Measurements from ENCODE around the gene LRMDA.

The LRMDA gene

DNA sequence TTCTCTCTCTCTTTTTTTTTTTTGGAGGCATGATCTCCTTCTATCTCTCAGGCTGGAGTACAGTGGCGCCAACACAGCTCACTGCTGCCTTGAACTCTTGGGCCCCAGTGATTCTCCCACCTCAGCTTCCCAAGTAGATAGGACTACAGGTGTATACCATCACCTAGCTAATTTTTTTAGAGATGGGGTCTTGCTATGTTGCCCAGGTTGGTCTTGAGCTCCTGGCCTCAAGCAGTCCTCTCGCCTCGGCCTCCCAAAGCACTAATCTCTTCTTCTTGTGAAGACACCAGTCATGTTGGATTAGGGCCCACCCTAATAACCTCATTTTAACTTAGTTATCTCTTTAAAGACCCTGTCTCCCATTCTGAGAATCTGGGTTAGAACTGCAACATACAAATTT, 45.6 kb downstream of the LRMDA start:
- no peak for DNase-seq (ENCODE audit: low spot score)

DNA sequence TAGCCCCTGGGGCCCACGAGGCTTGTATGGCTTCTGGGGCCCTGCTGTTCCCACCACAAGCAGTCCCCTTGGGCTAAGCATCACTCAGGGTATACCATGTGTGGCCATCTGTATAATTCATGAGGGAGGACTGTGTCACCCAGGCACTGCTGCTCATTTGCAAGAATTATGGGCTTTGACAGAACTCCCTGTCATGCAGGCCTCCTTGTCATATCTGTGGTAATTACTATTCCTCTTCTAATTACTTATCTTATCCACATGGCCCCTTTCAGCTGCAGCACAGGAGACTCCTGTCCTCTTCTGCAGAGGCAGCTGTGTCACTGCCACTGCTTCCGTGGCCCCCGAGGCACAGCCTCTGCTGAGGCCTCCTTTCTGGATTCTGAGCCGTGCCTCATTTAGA, 46.3 kb downstream of the LRMDA start:
- DNase-seq (ENCODE audit: low spot score) = no peak

DNA sequence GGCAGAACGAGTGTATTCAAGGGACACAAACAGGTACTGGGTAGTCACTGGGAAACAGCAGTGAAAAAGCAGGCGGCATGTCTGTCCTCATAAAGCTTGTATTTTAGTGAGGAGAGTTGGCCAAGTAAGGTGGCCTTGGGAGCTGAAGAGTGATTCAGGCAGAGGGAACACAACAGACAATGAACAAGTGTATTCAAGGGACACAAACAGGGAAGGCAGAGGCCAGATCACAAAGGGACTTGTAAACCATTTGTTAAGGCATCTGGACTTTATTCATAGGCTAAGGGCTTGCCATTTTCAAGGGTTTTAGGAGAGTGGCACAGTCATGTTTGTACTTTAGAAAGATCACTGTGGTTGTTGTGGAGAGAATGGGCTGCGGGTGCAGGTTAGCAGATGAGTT, 49.0 kb downstream of the LRMDA start:
- no peak for DNase-seq (ENCODE audit: low spot score)

DNA sequence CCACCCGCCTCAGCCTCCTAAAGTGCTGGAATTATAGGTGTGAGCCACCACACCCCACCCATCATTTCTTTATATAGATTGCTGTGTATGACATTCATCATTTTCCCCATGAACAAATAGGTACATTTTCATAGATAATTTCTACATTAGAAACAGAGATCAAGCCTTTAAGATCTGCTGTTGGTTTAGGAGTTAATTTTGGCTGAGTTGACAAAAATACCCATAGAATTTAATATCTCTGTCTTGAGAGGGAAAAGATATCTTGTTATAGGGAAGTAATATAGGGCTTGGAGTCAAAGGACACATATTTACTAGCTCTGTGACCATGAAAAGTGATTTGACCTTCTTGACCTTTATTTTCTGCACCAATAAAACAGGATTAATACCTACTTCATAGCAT, 51.8 kb downstream of the LRMDA start:
- DNase-seq (ENCODE audit: low spot score) = no peak

DNA sequence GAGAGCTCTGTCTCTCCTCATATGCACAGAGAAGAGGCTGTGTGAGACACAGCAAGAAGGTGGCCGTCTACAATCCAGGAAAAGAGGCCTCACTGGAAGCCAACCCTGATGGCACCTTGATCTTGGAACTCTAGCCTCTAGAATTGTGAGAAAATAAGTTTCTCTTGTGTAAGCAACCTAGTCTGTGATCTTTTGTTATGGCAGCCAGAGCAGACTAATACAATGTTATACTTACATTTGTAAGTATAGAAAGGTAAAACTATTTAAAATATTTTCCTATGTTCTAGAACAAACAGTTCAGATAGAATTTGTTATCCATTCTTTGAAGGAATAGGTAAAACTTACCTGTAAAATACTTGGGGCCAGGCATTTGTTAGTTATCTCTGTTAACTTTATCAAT, 53.3 kb downstream of the LRMDA start:
- DNase-seq (ENCODE audit: low spot score) = no peak

DNA sequence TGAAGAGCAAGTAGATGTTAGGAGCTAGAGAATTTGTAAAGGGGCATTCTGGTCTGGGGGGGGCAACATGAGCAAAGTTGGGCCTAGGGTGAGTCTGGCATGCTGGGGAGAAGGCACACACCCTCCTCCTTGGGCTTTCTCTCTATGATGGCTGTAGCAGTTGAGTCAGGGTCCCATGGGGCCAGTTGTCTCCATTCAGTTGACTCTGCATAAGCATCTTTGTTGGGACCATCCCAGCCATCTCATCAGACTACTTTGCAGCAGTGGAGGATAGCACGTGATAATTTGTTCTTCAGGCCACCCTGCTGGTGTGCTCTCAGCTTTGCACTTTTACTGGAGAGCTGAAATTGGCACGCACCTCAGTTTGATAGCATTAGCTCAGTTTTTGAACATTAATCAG, 55.2 kb downstream of the LRMDA start:
- no peak for DNase-seq (ENCODE audit: low spot score)

DNA sequence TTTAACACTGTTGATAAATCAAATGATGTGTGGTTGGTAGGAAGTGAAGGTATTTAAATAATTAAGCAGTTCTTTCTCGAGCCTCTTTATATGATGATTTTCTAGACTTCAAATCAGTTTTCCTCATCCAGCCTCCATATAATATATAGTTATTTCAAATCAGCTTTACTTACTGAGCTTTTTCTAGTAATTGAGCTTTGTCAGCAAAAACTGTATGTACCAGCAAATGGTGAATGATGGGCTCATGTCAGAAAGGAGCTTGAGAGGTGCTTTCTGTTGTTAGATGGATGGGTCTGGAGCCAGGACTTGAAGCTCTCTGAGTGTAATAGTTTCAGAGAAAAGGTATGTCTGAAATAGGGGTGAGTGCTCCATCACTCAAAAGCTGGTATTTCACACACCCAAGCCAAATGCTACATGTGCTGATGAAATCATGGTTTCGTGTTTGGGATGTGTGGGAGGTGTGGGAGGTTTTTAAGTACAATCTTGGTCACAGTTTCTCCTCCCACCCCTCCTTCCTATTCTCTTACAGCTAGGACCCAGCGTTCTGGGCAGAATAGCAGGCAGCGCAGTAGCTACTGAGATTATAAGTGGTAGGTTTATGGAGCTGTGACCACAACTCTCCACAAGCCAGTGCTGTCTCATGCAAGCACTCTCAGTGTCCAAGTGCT, 55.8 kb downstream of the LRMDA start:
- DNase-seq (ENCODE audit: low spot score) = no peak

DNA sequence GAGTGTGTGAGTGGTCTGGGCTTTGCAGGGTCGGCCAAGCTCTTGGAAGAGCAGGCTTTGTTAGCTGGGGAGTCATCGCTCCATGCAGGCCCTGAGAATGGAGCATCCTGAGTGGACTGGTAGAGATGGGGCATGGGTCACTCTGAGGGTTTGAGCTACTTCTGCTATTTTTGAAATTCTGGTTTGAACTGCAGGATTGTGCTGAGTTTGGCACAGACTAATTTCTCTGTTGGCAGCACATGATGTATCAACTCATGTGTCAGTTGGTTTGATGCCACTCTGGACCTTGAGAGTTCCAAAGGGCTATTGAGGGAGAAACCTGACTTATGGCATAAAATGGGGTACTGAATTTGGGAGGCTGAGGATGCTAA, 56.3 kb downstream of the LRMDA start:
- DNase-seq (ENCODE audit: low spot score) = no peak

DNA sequence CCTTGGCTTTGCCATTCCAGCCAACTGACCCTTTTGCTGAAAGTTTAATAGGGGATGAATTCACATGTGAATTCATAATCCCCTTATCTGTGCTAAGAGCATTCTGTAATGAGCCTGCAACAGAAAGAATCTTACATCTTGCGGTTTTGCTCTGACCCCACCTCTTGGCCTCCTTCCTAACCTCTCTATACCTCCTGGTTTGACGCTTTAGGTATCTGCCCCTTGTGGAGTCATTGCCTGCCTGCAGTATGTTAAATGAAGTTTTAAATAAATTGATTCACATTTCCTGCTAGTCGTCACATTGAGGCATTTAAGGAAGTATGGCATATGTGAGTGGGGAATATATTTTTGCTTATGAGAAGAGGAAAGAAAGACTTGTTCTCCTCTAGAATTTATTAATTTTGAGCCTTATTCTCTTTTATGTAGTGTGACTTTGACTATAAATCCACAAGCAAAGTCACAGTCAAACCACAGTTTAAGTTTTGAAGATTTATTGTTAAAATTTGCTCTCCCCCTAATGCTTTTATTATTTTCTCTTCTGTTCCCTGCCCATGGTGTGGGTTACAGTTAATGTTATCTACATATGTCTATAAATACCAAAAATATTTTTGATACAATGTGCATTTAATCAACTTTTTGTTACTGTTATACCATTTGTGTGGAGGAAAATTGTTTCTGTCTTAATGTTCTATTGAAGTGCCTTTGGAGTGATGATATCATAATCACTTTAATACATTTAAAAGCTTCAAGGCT, 60.9 kb downstream of the LRMDA start:
- DNase-seq (ENCODE audit: low spot score) = peak; percentile 11

DNA sequence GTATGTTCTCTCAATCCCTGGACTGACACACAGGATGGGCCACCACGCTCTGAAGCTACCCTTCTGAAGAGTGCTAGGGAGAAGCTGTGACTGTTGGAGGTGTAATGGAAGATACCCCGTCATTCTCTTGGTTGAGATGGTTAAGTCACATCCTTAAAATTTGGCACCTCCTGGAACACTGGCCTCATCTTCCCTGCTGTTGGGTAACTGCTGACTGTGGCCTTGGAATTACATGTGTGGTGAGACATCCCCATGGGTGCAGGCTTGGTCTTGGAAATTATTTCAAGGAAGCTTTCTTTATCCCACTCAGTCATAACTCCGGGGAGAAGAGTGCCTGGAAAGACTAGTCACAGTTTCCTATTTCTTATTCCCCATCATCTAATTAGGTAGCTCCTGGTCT, 62.0 kb downstream of the LRMDA start:
- DNase-seq (ENCODE audit: low spot score) = no peak

DNA sequence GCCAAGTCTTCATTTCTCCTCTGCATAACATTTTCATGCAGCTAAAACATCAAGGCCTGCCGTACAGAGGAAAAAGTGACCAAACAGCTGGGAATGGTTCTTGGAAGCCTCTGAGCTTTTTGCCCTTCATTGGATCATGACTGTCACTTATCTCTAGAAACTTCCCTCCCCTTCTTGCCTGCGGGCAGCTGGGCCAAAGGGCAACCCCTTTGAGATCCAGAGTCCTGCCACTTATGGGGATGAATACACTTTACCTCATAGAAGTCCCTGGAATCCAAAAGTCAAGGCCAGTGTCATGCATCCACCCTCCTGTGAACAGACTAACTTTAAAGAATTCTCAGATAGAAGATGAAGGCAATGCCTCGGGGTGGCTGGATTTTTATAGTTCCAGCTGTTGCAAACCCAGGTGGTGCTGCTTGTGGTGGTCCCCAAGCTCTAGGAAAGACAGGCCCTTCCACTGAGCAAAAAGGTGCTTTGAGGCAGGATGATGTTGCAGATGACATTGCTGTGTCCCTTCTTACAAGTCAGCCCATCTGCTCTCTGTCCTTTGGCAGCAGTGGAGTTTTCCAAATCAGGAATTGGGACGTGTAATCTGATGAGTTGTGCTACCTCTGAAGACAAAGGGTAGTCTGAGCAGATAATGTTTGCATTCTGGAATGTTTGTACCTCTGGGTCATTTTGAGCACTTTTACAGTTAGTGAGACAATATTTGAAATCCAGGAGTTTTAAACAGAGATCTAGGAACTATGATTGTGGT, 64.2 kb downstream of the LRMDA start:
- DNase-seq (ENCODE audit: low spot score) = no peak

DNA sequence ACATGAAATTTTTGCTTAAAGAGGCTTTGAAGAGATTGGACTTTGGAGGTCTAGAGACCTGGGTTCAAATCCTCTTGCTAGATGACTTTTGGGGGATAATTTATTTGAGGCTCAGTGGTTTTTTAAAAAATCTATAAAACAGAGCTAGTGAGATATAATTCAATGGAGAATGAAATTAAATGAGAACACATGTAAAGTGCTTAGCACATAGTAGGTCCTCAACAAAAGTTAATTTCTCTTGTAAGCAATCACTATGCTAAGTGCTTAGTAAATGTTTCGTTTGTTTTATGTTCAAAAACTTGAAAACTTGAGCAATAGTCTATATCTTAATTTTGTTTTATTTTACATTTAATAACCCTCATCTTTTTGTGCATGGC, 64.8 kb downstream of the LRMDA start:
- no peak for DNase-seq (ENCODE audit: low spot score)

DNA sequence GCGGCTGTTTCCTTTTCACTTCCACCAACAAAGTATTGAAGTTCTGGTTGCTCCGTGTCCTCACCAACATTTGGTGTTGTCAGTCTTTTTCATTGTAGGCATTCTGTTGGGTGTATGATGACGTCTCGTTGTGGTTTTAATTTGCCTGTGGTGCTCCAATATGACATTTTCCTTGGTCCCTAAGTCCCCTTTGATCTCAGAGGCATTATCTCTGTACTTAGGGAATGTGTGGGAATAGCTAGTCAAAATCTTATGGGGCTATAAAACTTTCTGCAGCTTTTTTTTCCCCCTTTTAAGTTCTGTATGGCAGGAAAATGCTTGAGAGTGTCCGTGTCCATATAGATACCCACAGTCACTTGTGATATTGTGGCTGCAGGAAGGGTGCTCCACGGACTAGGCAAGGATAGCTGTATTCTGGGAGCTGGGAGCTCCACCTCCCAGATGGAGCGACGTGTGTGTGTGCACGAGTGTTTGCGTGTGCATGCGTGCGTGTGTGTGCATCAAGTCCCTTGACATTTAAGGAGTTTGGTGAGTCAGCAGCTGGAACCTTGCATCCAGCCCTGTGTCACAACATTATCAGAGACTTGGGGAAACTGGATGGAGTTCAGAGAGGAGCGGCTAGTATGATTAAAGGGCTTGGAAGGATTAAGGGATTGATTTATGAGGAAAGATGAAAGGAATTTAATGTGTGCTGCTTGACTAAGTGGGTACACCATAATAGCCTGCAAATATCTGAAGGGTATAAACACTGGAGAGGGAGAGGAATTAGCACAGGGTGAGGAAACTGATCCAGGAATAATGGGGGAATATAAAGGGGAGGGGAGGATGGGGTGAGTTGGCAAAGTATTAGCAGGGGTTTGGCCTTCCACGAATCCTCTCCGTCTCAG, 66.8 kb downstream of the LRMDA start:
- no peak for DNase-seq (ENCODE audit: low spot score)

DNA sequence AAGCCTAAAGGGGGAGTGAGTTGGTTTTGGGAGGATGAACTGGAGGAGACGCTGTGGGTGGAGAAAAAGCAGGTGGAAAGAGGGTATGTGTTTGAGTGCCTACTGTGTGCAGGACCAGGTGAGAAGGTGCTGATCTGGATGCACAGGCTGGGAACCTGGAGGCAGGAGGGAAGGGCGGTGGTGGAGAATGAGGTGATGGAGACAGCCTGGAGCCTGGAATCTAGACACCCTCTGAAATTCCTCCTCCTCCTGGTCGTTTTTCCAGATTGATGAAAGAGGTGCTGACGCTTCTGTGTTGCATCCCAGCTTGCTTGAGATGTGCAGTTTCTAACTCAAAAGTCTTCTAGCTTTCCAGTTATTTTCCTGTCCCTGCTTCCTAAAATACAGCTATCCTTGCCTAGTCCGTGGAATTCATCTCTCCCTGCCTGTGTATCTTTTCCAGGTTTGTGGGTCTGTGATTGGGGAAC, 67.5 kb downstream of the LRMDA start:
- no peak for DNase-seq (ENCODE audit: low spot score)

DNA sequence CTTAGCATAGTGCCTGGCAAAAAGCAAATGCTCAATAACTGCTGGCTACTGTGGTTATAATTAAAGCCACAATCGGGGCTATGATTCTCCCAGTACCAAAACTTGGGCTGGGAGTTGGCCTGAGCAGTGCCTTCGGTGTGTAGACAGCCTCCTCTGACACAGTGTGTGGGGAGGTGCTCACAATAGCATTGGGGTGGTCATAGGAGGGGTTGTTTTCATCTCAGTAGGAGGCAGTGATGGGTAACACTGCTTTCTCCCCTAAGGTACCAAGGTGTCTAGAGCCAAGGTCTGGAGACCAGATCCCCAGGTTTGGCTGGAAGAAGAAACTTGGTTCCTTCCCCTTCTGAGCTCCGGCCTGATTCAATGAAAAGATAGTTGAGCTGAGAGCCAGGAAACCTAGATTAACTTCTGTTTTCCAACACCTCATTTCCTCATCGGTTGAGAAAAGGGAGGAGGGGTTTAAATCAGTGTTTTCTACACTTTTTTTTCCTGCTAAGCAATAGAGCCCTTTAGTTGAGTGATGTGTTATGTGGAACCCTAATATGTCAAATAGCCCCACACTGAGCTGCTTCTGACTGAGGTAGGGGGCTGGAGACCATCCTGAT, 68.2 kb downstream of the LRMDA start:
- DNase-seq (ENCODE audit: low spot score) = no peak

DNA sequence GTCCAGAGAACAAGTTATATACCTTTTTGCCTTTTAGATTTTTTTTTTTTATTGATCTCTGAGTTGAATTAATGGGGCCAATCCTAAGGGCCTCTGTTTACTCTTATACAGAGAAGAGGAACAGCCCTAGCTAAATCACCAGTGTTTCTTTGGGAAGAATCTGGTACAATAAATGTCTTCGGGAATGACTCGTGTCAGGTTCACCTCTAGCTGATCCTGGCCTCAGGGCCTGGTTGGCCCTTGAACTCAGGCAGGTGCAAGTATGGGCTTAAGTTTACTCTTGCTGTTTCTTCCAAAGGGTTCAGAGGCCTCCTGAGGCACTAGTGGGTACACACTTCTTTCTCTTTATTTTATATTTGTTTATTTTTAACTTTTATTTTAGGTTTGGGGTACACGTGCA, 71.0 kb downstream of the LRMDA start:
- DNase-seq (ENCODE audit: low spot score) = no peak

DNA sequence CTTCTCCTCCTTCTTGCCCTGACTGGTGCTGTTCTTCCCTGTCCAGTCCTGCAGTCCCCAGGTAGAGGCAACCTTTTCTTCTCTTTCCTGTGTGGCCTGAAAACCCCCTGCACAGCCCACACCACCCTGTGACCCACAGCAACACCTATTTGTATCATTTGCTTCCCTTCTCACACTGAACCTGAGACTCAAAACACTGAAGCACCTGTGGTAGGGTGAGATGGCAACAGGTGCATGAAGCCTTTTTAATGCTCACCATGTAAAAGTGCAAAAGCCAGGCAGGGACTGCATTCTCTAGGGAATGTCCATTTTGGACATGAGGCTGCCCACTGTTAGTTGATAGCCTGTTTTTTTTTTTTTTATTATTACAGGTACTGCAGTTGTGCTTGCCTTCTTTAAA, 71.4 kb downstream of the LRMDA start:
- no peak for DNase-seq (ENCODE audit: low spot score)

DNA sequence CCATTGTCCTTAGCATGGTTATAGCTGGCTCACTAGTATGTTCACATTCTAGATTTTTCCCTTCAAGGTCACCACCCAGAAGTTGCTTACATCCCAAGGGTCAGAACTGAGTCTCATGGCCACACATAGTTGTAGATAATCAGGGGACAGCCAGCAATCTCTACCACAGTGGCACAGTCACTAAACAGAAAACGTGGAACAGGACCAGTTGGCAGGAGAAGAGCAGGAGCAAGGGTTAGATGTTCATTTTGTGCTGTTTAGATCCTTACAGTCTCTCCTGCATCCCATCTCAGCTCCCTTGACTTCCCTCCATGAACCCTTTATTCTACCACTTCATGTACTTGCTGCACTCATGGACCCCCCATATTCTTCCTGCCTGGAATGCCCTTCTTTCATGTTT, 73.9 kb downstream of the LRMDA start:
- DNase-seq (ENCODE audit: low spot score) = no peak

DNA sequence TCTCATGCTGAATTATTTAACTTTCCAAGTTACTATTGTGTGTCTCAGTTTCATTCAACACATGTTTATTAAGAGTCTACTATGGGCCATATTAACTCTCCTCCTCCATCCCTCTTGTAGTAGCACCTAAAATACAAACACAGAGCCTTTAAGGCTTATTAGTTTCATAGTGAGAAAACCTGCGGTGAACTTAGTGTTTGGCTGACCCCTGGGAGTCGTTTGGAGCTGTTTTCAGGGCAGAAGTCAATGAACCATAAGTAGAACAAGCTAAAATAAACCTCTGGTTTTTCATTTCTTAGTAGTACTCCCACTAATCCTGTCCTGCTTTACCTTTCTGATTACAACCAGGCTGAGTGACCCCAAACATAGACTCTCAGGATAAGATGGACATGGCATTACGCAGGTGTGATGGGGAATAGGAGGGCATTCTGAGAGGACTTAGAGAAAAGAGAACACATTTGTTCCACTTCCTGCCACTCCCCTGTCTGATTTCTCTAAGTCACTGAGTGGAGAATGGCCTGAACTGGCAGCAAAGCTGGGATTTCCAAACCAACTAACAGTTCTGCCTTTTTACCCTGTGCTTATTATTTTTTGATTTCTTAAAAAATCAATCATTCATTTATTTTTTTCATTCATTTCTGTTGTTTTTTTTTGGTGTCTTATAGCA, 74.5 kb downstream of the LRMDA start:
- no peak for DNase-seq (ENCODE audit: low spot score)

DNA sequence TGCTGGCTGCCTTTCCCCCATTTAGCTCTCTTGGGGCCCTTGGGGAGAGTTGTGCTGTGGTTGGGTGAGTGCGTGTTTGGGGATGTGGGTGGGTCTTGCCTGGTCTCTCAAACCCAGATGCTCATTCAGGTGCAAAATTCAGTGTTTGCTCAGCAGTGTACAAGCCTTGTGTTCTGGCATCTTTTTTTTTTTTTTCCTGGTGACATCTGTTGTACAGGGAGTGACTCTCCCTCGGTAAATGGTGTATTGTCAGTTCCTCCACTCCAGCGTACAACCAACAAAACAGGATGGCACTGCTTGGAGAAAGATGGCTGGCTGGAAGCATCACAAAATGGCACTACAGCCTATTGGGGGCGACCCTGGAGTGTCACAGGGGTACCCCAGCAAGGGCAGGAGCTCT, 75.5 kb downstream of the LRMDA start:
- no peak for DNase-seq (ENCODE audit: low spot score)

DNA sequence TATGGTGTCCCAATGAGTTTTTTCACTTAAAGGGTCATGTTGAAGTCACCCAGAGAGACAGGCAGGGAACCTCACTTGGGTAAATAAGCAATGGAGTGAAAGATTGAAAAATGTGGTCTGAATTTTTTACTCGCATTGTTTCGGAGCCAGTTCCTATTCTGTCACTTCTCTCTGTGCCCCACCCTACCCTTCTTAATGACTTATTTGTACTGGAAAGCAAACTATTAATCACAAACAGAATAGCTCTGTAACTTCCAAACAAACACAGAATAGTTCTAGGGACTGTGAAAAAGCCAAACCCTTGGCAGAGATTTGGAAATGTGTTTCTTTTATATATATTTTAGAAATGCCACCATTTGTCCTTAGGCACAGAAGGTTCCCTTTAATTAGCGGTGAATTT, 76.0 kb downstream of the LRMDA start:
- no peak for DNase-seq (ENCODE audit: low spot score)

Measured in iPS-NIHi11 (cell line).